NCI-H2171 treated with DMSO at 0.1 percent for 48 hours (cell line): Measurements from ENCODE around the gene ATP8A1.

Experiments
- DNase-seq: peaks from one replicate; lab custom pipeline; 2025; lab: John Stamatoyannopoulos, UW

The ATP8A1 gene

GRCh38 chr4:42626629-42627146 is 30.2 kb downstream of the ATP8A1 start:
- DNase-seq: no peak

- DNase-seq: no peak
These were observed 31.6 kb downstream of the ATP8A1 start for GRCh38 chr4:42625329-42625728.

DNA sequence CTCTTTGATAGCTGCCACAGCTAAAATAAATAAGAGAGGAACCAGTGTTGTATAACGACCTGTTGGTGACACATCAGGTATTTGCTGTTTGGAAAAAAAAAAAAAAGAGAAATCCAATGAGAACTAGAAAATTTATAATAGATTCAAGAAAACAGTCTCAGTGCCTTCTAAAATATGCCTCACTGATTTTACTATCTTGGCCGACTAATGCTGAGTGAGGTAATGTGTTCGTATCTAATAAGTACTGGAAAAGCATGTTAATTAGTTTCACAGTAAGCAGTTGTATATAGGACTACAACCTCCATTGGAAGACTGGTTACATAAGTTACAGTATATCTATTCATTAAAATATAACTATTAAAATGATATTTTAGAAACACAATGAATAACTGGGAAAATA is 32.4 kb downstream of the ATP8A1 start:
- DNase-seq: no peak

- no peak for DNase-seq
These were observed 38.9 kb downstream of the ATP8A1 start for GRCh38 chr4:42618023-42618422.

GRCh38 chr4:42617030-42617429 is 39.9 kb downstream of the ATP8A1 start:
- DNase-seq: no peak

- no peak for DNase-seq
These were observed 40.3 kb downstream of the ATP8A1 start for GRCh38 chr4:42616572-42616971.

GRCh38 chr4:42615131-42615763 is 41.7 kb downstream of the ATP8A1 start:
- no peak for DNase-seq

DNA sequence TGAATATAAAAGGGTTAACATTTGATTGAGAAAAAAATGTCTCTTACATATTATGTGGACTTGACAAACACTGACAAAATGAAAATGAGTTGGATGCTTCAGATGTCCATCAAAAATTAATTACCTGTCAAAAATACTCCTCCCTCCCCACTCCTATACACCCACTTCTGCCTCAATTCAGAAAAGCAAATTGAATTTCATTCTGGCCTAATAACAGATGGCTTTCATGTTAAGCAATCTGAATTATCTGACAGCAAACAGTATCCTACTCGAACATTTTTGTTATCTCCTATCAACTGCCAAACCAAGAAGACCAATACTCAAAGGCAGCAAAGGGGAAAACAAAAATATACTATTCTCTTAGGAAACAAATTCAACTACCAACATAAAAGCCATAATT is 44.0 kb downstream of the ATP8A1 start:
- DNase-seq: no peak

DNA sequence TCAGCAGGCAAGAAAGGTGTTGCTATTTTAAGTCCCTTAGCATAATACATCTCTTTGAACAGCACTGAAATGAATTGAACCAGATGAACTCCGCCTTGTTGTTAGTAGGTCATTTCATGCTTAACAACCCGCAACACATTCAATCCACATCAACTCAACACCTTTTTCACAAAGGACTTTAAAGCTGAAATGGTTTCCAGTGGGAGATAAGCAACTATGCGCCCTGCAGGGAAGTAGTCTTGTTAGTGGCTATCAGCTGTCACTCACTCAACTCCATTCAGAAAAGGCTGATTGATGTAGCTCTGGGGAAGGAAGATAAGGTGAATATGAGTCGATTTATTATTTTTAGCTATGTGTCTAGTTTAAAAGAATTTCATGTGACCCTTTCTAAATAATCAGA is 46.0 kb downstream of the ATP8A1 start:
- no peak for DNase-seq

GRCh38 chr4:42609051-42609450 is 47.9 kb downstream of the ATP8A1 start:
- DNase-seq: no peak

- DNase-seq: no peak
These were observed 48.4 kb downstream of the ATP8A1 start for GRCh38 chr4:42608551-42608950.

DNA sequence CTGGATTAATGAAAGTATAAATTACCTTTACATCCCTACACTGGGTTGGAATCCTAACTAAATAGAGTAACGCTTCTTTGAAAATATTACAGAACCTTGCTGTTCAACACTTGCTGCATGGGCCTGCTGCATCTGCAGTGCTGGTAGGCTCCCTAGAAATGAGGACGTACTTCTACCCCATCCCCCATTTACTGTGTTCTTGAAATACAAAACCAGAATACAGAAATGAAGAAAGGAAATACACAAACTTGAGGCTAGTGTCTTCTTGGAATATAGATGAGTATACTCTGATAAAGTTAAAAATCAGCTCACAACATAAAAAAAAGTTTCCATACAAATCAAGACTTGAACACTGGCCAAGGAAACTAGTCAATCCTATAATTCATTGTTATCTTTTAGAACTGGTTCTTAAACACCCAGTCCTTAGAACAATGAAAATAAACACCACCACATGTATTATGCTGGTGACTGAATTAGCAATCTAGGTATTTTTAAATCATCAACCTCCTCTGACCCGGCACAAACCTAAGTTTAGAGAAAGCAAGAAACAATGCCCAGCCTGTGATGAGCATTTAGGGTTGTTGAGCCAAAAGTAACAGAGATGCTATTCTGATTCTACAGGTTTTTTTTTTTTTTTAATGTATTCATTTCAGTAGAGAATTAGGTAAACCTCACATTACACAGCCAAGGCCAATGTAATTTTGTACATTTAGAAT is 49.7 kb downstream of the ATP8A1 start:
- DNase-seq: no peak

GRCh38 chr4:42605264-42605663 is 51.6 kb downstream of the ATP8A1 start:
- peak; percentile 39 for DNase-seq

DNA sequence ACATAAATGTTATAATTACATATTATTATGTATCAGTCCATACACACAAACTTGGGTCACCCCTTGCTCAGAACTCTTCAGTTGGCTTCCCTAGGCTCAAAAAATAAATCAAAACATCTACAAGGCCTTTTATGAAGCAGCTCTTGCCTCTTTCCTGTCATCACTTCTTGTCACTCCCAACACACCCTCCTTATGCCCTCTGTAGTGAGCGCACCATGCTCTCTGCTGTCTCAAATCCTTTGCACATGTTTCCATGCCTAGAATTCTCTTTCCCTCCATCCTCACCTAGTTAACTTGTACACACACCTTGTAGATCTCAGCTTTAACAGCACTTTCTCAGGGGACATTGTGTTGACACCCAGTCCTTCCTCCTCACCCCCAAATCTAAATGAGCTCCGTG is 53.0 kb downstream of the ATP8A1 start:
- no peak for DNase-seq

DNA sequence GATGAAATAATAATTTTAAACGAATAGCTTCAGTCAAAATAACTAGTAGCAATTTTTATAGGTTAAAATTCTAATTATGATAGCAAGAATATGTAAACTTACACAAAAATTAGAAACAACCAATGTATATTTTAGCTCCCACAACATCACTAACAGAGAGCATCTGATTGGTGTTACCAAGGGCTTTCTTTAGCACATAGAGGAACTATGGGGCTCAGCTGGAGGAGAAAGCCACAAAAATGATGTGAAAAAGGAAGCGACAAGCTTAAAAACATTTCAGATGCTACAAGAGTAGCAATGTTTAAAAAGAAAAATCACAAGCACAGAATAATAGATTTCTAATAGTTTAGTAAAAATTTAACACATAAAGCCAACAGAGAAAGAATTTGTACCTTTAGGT is 56.3 kb downstream of the ATP8A1 start:
- DNase-seq: no peak

DNA sequence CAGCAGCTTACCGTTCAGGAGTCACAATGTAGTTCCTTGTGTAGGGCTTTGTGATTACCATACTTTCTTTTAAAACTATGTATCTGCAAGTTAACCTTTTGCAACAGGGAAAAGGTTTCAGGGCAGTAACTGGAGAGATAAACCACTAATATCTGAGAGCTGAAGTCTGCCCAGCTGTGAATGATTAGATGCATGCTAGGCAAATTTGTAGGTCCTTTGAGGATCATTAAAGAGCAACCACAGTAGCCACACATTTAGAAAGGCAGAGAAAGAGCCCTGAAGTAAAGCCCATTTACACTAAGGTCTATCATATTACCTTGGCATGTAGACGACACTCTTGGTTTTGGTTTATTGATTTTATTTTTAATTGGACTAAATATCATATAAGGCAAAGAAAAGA is 60.0 kb downstream of the ATP8A1 start:
- DNase-seq: peak; percentile 20

DNA sequence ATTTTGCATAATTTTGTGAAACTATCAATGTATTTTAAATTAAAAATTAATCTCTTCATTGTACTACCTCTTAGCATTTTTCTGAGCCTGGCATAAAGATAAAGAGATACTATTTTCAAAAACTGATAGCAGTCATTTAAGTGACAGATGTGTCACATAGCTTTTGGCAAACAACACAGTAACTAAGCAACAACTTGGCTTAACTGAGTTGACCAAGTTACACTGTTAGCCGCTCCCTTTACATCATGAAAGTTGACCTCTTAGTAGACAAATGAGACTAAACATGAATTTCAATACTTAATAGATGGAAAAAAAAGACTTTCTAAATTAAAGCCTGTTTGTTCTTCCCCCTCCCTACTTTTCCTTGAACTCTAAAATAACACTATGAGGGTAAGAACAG is 62.0 kb downstream of the ATP8A1 start:
- DNase-seq: no peak

DNA sequence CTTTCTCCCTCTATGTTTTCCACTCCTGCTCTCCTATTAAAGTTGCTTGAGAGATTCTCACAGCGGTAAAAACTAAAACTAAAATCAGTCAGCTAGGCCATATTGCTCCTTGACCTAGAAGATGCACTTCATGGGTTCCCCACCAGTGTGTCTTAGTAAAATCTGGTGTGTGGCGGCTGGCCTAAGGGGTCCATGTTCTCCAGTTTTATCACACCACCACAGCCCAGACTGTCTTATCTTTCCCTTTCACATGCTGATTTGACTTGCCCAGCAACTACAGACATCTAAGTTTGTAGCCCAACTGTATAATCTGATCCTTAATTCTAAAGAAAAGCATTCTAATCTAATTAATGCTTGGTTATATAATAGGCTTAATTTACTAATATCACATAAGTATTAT is 68.0 kb downstream of the ATP8A1 start:
- no peak for DNase-seq

- no peak for DNase-seq
These were observed 70.1 kb downstream of the ATP8A1 start for GRCh38 chr4:42586775-42587174.

DNA sequence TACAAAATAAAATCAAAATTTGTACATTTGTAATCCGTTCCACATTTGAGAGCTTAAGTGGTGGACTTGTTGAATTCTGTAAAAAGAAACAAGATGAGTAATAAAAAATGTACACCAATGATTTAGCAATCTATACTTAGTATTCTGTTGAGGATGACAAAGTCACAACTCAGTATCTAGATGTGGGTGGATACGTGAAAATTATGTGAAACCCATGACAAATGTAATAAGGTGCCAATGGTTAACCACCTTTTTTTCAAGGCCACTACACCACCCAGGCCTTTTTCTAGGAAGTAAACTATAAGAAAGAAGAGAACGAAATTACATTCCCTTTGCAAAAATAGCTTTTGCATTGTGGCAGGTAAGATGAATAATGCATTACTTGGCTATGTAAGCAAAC is 77.0 kb downstream of the ATP8A1 start:
- no peak for DNase-seq

DNA sequence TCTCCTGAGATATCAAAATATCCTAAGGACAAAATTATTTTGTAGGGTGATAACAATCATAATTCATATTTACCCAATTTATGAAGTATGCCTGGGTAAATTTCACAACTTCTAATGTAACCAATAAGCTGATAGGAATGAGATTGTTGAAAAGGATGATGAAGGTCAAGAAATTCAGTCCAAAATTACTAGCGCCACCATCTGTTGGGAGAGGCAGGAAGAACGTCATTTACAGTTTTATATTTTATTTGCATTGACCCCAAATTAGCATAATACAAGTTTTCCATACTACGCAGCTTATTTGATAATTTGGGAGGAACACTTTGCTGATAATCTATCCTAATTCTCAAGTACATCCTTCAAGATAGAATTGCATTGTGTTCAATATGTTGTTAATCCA is 78.7 kb downstream of the ATP8A1 start:
- no peak for DNase-seq

- no peak for DNase-seq
These were observed 82.0 kb downstream of the ATP8A1 start for GRCh38 chr4:42574870-42575430.

GRCh38 chr4:42573249-42573648 is 83.7 kb downstream of the ATP8A1 start:
- DNase-seq: no peak
